Stimulated activated naive CD8-positive, alpha-beta T cell treated with anti-CD3 and anti-CD28 coated beads, Interleukin-15, Interleukin-2, amounts not matched to agents 100 U/mL and 50 U/mL, for 24 hours (primary cell): Measurements from ENCODE around the gene MAPK10.
"Not testable (repeated sequence)": the region's sequence is repeated elsewhere in the genome, so short reads cannot be mapped to it uniquely, and the experiment has no call there.

Experiments used
- ATAC-seq: fragments of 150-1000 bp; cut with Tn5 transposase; one replicate; pipeline ENCODE4 v1.10.0; 2021
- DNase-seq: peaks from one replicate; pipeline ENCODE4 v3.0.0; 2021

Gene MAPK10

DNA sequence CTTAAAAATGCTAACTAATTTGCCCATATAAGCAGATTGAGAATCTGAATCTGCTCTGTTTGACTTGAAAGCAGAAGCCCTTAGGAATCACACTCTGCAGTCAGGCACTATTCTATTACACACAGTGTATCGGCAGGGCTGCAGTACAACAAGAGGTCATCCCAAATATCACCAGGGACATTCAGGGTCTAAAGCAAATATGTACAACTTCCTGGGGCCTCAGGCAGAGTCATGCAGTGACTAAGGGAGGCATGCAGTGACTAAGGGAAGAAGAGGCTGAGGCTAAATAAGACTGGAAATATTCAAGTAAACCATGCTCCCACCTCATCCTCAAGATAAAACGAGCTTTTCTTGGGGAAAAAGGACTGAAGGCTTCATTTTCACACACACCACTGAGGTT lies 20.9 kb downstream of the MAPK10 start:
- ATAC-seq (no peak), DNase-seq (no peak)

GRCh38 chr4:86338521-86338920 lies 21.3 kb downstream of the MAPK10 start:
- DNase-seq (no peak), ATAC-seq (no peak)

- ATAC-seq, result no peak
- DNase-seq, result no peak
Observed at GRCh38 chr4:86334020-86334750, 25.7 kb downstream of the MAPK10 start.

- ATAC-seq (no peak), DNase-seq (no peak)
Observed at GRCh38 chr4:86333236-86333635, 26.6 kb downstream of the MAPK10 start.

DNA sequence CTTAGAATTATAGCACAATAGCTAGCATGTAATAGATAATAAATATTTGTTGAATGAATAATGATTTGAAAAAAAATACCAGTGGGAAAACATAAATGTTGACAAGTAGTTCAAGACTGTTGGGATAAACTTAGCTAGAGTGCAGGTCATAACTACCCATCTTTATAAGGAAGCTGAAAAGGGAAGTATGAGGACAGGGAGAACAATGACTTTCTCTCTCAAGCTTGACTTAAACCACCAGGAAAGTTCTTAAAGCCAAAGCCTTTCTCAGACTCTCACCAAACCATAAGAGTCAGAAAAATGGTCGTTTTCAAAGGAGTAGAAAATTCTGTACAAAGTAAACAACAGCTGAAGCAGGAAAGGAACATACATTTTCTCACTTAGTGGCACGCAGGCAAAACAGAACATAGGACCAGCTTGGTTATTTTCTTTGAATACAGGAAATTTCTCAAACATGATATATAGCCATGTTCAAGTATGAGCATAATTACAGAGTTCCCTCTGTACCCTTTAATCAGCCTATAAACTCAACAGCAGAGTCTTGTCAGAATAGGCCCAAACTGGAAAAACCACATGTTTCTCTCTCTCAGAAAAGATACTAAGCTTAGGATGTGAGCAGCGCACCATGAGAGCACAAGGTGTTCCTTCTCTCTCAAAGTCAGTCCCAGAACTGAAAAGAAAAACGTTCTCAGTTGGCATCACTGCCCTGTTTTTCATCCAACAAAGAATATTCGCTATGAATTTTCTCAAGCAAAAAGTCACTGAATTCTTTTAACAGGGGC lies 28.7 kb downstream of the MAPK10 start:
- DNase-seq (no peak), ATAC-seq (no peak)

DNA sequence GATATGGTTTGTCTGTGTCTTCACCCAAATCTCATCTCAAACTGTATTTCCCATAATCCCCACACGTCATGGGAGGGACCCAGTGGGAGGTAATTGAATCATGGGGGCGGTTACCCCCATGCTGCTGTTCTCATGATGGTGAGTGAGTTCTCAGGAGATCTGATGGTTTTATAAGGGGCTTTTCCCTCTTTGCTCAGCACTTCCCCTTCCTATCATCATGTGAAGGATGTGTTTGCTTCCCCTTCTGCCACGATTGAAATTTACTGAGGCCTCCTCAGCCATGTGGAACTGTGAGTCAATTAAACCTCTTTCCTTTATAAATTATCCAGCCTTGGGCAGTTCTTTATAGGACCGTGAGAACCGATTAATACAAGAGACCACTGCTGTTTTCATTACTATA lies 29.4 kb downstream of the MAPK10 start:
- DNase-seq, ATAC-seq: not testable (repeated sequence)

DNA sequence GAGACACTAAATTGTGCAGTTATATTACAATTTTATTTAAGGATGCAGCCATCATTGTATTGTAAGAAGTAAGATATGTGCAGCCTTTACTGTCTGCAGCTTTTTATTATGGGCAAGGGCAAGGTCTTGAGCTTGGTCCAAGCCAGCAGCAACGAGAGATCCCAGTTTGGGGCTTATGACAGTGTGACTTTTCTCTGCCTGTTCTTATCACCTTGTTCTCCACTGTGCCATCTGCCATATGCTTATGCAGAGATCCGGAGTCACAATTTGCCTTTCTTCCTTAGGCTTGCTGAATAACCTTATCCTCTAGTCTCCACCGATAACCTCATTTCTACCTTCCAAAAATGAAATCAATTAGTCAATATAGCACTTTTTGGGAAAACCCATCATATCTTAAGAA lies 30.4 kb downstream of the MAPK10 start:
- ATAC-seq, result no peak
- no peak for DNase-seq

GRCh38 chr4:86326400-86326799 lies 33.5 kb downstream of the MAPK10 start:
- no peak for ATAC-seq
- DNase-seq, result no peak

- DNase-seq (no peak), ATAC-seq (no peak)
Observed at GRCh38 chr4:86319390-86319789, 40.5 kb downstream of the MAPK10 start.

DNA sequence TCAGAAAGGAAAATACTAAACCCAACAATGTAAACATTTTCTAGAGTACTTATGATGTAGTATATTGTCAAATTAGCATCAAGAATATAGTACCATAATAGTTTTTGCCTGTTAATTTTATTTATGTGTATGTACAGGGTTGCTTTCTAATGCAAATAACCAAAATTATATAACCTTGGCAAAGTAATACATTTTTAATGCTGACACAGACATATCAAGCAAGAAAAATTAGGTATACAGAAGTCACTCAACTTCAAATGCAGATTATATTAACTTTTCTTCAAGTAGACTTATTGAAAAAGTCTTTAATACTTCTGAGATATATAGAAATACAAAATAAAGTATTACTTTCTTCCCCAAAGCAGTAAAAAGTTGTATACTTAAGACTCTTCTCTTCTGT lies 44.3 kb downstream of the MAPK10 start:
- DNase-seq, result no peak

GRCh38 chr4:86313656-86314055 lies 46.2 kb downstream of the MAPK10 start:
- ATAC-seq, result no peak
- DNase-seq, result no peak

More for the DNA sequence above, 44.3 kb downstream of the MAPK10 start:
- ATAC-seq, result no peak

- no peak for ATAC-seq
Observed at GRCh38 chr4:86307432-86307831, 52.4 kb downstream of the MAPK10 start.

GRCh38 chr4:86306816-86307215 lies 53.0 kb downstream of the MAPK10 start:
- DNase-seq (no peak), ATAC-seq (no peak)

More at GRCh38 chr4:86307432-86307831, 52.4 kb downstream of the MAPK10 start:
- DNase-seq, result no peak

DNA sequence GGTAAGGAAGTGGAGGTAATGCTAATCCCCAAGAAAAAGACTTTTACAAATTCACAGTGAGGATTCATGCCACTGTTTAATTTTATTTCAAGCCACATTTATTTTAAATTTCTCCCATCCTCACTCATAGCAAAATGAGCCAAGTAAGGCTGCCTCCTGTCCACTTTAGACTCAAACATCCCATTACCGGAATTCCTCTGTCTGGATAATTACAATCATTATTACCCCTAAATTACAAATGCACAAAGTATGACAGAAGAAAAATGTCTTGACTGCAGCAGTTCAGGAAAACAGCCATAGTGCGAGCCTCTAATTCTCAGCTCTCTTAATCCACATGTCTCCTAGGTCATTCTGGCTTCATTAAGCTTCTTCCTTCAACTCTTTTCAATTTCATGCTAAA lies 57.0 kb downstream of the MAPK10 start:
- no peak for DNase-seq

GRCh38 chr4:86302251-86302650 lies 57.6 kb downstream of the MAPK10 start:
- DNase-seq (no peak), ATAC-seq (no peak)

More for the DNA sequence above, 57.0 kb downstream of the MAPK10 start:
- ATAC-seq, result no peak

DNA sequence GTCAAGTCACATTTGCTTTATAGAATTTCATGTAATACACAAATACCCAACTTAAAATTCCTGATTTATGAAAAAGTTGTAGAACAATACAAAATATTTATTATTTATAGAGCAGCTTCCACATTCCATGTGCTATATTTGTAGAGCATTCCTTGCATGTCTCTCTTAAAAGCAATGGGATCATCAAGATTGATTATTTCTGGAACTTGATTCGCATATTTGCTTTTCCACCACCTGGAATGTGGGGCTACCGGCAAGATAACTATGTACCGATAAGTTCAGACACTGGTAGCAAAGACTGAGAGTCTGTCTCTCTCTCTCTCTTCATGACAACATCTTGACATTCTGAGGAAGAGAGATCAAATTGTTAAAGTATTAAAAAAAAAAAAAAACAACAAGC lies 59.3 kb downstream of the MAPK10 start:
- ATAC-seq (no peak), DNase-seq (no peak)

DNA sequence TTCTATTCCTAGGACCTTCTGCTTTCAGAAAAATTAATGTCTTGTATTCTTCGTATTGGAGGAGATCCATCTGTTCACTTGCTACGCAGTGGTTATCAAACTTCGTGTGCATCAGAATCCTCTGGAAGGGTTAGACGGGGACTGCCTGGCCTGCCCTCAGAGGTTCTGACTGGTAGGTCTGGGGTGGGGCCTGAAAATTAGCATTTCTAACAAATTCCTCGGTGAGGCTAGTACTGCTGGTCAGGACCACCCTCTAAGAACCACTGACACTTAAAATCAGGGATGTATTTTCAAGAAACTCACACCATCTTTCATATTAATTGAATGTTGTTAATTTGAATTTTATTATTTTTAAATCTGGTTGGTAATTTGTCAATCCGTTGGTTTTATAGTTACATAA lies 63.0 kb downstream of the MAPK10 start:
- no peak for ATAC-seq
- DNase-seq, result no peak

DNA sequence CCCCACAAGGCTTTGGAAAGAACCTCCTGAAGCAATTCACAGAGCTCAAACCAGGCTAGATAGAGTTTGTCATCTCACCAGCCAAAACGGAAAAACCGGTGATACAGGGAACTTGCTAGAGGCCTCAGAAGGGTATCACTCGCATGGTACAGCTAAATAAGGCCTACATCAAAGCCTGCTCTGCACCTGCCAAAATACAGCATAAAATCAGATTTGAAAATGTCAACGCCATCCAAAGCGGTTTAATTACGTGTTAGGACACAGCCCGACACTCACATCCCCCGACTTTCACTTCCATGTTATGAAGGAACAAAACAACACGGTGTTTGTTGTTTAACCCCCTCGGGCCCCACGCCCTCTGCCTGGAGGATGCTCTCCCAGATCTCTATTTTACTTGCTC lies 65.0 kb downstream of the MAPK10 start:
- DNase-seq, result no peak
- ATAC-seq, result no peak

GRCh38 chr4:86291180-86291579 lies 68.7 kb downstream of the MAPK10 start:
- ATAC-seq, result no peak
- no peak for DNase-seq

GRCh38 chr4:86286726-86287125 lies 73.1 kb downstream of the MAPK10 start:
- no peak for DNase-seq
- no peak for ATAC-seq

DNA sequence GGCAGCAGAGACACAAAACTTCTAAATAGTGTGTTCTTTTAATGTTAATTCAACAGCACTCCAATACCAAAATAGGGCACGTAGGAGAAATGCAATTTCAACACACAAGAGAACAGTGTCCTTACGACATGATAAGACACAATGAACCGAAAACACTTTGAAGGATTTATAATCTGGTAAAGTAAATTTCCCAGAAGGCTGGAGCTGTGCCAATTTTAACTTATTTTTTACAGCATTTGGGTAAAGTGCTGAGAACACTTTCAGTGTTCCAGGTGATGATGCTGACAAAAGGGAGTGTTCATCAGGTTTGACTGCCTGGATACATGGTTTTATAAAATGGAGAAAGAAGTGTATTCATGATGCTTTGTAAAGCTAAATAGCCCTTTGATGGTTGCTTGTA lies 76.5 kb downstream of the MAPK10 start:
- DNase-seq, result no peak
- ATAC-seq, result no peak

DNA sequence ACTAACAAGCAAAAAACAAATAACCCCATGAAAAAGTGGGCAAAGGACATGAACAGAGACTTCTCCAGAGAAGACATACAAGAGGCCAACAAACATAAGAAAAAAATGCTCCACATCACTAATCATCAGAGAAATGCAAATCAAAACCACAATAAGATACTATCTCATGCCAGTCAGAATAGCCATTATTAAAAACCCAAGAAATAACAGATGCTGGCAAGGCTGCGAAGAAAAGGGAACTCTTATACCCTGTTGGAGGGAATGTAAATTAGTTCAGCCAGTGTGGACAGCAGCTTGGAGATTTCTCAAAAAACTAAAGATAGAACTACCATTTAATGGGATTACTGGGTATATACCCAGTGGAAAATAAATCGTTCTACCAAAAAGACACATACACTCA lies 79.6 kb downstream of the MAPK10 start:
- DNase-seq, result no peak
- ATAC-seq, result no peak

DNA sequence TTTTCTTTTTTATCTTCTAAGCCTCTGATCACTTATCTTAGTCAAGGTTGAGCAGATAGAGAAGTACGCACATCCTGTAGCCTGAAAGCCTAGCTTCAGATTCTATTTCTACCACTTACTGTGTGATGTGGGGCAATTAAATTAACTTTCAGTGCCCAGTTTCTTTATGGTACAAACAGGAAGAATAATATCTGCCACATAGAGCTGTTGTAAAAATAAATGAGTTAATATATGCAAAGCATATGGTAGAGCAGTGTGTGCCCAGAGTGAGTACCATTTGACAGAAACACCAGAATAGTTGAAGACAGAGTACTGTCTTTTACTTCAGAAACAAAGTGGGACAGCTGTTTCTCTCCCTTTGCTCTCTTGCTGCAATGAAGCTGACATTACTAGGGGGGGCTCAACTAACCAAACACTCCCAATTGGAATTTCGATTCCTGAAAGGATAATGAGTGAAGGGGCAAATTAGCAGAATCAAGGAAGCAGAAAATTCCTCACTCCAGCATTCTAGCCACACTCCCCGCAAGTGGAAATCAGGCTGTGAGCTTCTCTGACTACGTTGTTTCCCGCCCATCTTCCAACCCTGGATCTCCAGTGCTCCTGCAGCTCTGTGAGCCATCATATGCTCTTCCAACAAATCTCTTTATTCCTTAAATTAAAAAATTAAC lies 80.4 kb downstream of the MAPK10 start:
- DNase-seq (no peak), ATAC-seq (no peak)
